HG02938 (cell line): ENCODE measurements around the gene MECR.

Source experiments
- ATAC-seq: cut with Tn5 transposase; IDR thresholded peaks from one replicate; pipeline ENCODE4 v1.9.1; 2021; ENCODE audit warnings: mild to moderate bottlenecking, moderate library complexity; ENCODE audit not compliant: unreplicated experiment

Gene MECR

GRCh38 chr1:29255134-29255666 is 24.5 kb upstream of the MECR start:
- ATAC-seq, result no peak

GRCh38 chr1:29254346-29254745 is 23.6 kb upstream of the MECR start:
- no peak for ATAC-seq

- ATAC-seq, result no peak
These were observed 22.4 kb upstream of the MECR start for GRCh38 chr1:29253180-29253579.

- no peak for ATAC-seq
These were observed 20.7 kb upstream of the MECR start for GRCh38 chr1:29251164-29252124.

GRCh38 chr1:29249951-29250581 is 19.3 kb upstream of the MECR start:
- ATAC-seq, result no peak

- no peak for ATAC-seq
These were observed 18.5 kb upstream of the MECR start for GRCh38 chr1:29249170-29249691.

GRCh38 chr1:29248409-29248808 is 17.7 kb upstream of the MECR start:
- no peak for ATAC-seq

- ATAC-seq, result no peak
These were observed 17.0 kb upstream of the MECR start for GRCh38 chr1:29247571-29248273.

GRCh38 chr1:29247044-29247443 is 16.3 kb upstream of the MECR start:
- ATAC-seq, result no peak

GRCh38 chr1:29245876-29246275 is 15.1 kb upstream of the MECR start:
- ATAC-seq, result no peak

- ATAC-seq, result no peak
These were observed 14.5 kb upstream of the MECR start for GRCh38 chr1:29245261-29245660.

- ATAC-seq, result no peak
These were observed 13.1 kb upstream of the MECR start for GRCh38 chr1:29243871-29244200.

- ATAC-seq, result no peak
These were observed 12.5 kb upstream of the MECR start for GRCh38 chr1:29243023-29243870.

GRCh38 chr1:29240986-29241385 is 10.3 kb upstream of the MECR start:
- no peak for ATAC-seq

GRCh38 chr1:29240400-29240837 is 9.7 kb upstream of the MECR start:
- no peak for ATAC-seq

- ATAC-seq, result no peak
These were observed 8.4 kb upstream of the MECR start for GRCh38 chr1:29239142-29239541.

- ATAC-seq, result no peak
These were observed 7.9 kb upstream of the MECR start for GRCh38 chr1:29238620-29239002.

GRCh38 chr1:29237852-29238619 is 7.3 kb upstream of the MECR start:
- no peak for ATAC-seq

GRCh38 chr1:29237129-29237821 is 6.5 kb upstream of the MECR start:
- no peak for ATAC-seq
